Neural progenitor cell (in vitro differentiated cells): ENCODE data around the gene MINDY4. TPM values are rescaled to one million over a fixed set of nuclear protein-coding genes. Genes with fewer than 3 reads are reported as not detected.

ENCODE experiments used
- DNase-seq: peaks from one replicate; pipeline ENCODE4 v3.0.0-alpha.2; 2016; ENCODE audit warnings: low spot score
- H2AFZ ChIP-seq: fragments of 200-600 bp; sonication (generic); replicated peaks from 2 replicates; pipeline ENCODE4 v1.6.1; 2016; ENCODE audit warnings: antibody characterized with exemption
- H3F3A ChIP-seq: fragments of 200-600 bp; sonication (generic); 2 replicates; pipeline ENCODE4 v1.6.1; 2016; ENCODE audit warnings: antibody characterized with exemption, low read depth
- H3K27ac ChIP-seq: fragments of 200-600 bp; sonication (generic); 2 replicates; pipeline ENCODE4 v1.5.1; 2016; ENCODE audit warnings: mild to moderate bottlenecking
- H3K27me3 ChIP-seq: fragments of 200-600 bp; sonication (generic); 2 replicates; pipeline ENCODE4 v1.6.1; 2016; ENCODE audit warnings: mild to moderate bottlenecking, moderate library complexity
- H3K36me3 ChIP-seq: fragments of 200-600 bp; sonication (generic); 2 replicates; pipeline ENCODE4 v1.5.1; 2016
- H3K4me1 ChIP-seq: fragments of 200-600 bp; sonication (generic); 2 replicates; pipeline ENCODE4 v1.6.1; 2016; ENCODE audit warnings: mixed run types
- H3K4me2 ChIP-seq: fragments of 200-600 bp; sonication (generic); 2 replicates; pipeline ENCODE4 v1.6.1; 2016
- H3K4me3 ChIP-seq: fragments of 200-600 bp; sonication (generic); 2 replicates; pipeline ENCODE4 v1.5.1; 2016
- H3K79me2 ChIP-seq: fragments of 200-600 bp; sonication (generic); 2 replicates; pipeline ENCODE4 v1.6.1; 2016; ENCODE audit warnings: low read depth
- H3K9ac ChIP-seq: fragments of 200-600 bp; sonication (generic); 2 replicates; pipeline ENCODE4 v1.6.1; 2016
- H3K9me3 ChIP-seq: fragments of 200-600 bp; sonication (generic); 2 replicates; pipeline ENCODE4 v1.5.1; 2016; ENCODE audit warnings: low read depth
- H4K20me1 ChIP-seq: fragments of 200-600 bp; sonication (generic); 2 replicates; pipeline ENCODE4 v1.6.1; 2016; ENCODE audit warnings: low read depth
- H3K27ac Mint-ChIP-seq: 3 replicates; pipeline ENCODE4 v1.8.0; 2021; ENCODE audit warnings: mixed read lengths
- H3K27me3 Mint-ChIP-seq: 2 replicates; pipeline ENCODE4 v1.8.0; 2022; ENCODE audit warnings: low read depth, mild to moderate bottlenecking, inconsistent platforms, moderate library complexity, mixed read lengths; ENCODE audit not compliant: insufficient read depth
- H3K36me3 Mint-ChIP-seq: 3 replicates; pipeline ENCODE4 v1.8.0; 2021; ENCODE audit warnings: mixed read lengths
- H3K4me1 Mint-ChIP-seq: 3 replicates; pipeline ENCODE4 v1.8.0; 2021; ENCODE audit warnings: mixed read lengths
- H3K4me3 Mint-ChIP-seq: 3 replicates; pipeline ENCODE4 v1.8.0; 2021; ENCODE audit warnings: mild to moderate bottlenecking, moderate library complexity, mixed read lengths
- H3K9me3 Mint-ChIP-seq: 3 replicates; pipeline ENCODE4 v1.8.0; 2020; ENCODE audit warnings: mixed read lengths
- CTCF ChIP-seq: fragments of 200-600 bp; sonication (generic); IDR thresholded peaks from 2 replicates; pipeline ENCODE4 v1.5.1; 2017; ENCODE audit warnings: antibody characterized with exemption, mild to moderate bottlenecking
- EZH2 ChIP-seq: fragments of 200-600 bp; sonication (generic); IDR thresholded peaks from 2 replicates; pipeline ENCODE4 v1.6.1; 2017; ENCODE audit warnings: antibody characterized with exemption, mild to moderate bottlenecking, moderate library complexity
- EZH2phosphoT487 ChIP-seq: fragments of 200-600 bp; sonication (generic); IDR thresholded peaks from 2 replicates; pipeline ENCODE4 v1.6.1; 2017; ENCODE audit warnings: antibody characterized with exemption
- total RNA-seq: library from RNA; depleted of rRNA; stranded (reverse); fragments of >200 nt; gene quantifications from 2 replicates; pipeline ENCODE4 v1.2.3, GENCODE V29; 2015; ENCODE audit warnings: low replicate concordance

The MINDY4 gene
- total RNA-seq, 1 donor from 2014 or later: 5.9 TPM

- H3K4me2 ChIP-seq: peak overlapping the region; percentile 53
- Mint-ChIP-seq H3K27me3 (peaks cover 14% of the 10 kb centered on the region), H3K9me3 (no peaks in the 10 kb centered on the region), H3K36me3 (peaks cover 4% of the 10 kb centered on the region), H3K4me1 (peaks cover 55% of the 10 kb centered on the region), H3K4me3 (no peak overlapping the region), H3K27ac (no peak overlapping the region)
- H3K79me2 ChIP-seq: no peaks in the 10 kb centered on the region
- no peaks in the 10 kb centered on the region for H3K27me3 ChIP-seq
- H3K4me1 ChIP-seq: peaks cover 41% of the 10 kb centered on the region
- H3K9ac ChIP-seq: no peak overlapping the region
- H3K27ac ChIP-seq: no peak overlapping the region
- no peaks in the 10 kb centered on the region for H4K20me1 ChIP-seq
- no peaks in the 10 kb centered on the region for H3K9me3 ChIP-seq
- H3K36me3 ChIP-seq: no peaks in the 10 kb centered on the region
- H3F3A ChIP-seq: peaks cover 23% of the 10 kb centered on the region
- H3K4me3 ChIP-seq: no peak overlapping the region
- no peak overlapping the region for H2AFZ ChIP-seq
- no peak for TF ChIP-seq CTCF
- no peak for TF ChIP-seq EZH2
- no peak for TF ChIP-seq EZH2phosphoT487
- no peak for DNase-seq
These were observed 109.0 kb downstream of the MINDY4 start for GRCh38 chr7:30880125-30880720.

- DNase-seq: peak; percentile 54
- no peak overlapping the region for H3K27ac ChIP-seq
These were observed 109.7 kb downstream of the MINDY4 start for GRCh38 chr7:30880941-30881340.

GRCh38 chr7:30881448-30881847, 110.2 kb downstream of the MINDY4 start:
- Mint-ChIP-seq H3K4me1 (peaks cover 58% of the 10 kb centered on the region), H3K36me3 (no peaks in the 10 kb centered on the region), H3K9me3 (no peaks in the 10 kb centered on the region), H3K27ac (peak overlapping the region; percentile 55), H3K4me3 (no peak overlapping the region), H3K27me3 (peaks cover 12% of the 10 kb centered on the region)
- Histone ChIP-seq H2AFZ (no peak overlapping the region), H3K4me2 (peak overlapping the region; percentile 53), H4K20me1 (no peaks in the 10 kb centered on the region), H3K36me3 (no peaks in the 10 kb centered on the region), H3K9me3 (no peaks in the 10 kb centered on the region), H3K4me3 (no peak overlapping the region), H3K27ac (no peak overlapping the region), H3F3A (peaks cover 20% of the 10 kb centered on the region), H3K79me2 (no peaks in the 10 kb centered on the region), H3K27me3 (no peaks in the 10 kb centered on the region), H3K4me1 (peaks cover 39% of the 10 kb centered on the region), H3K9ac (no peak overlapping the region)
- no peak for DNase-seq
- no peak for TF ChIP-seq CTCF
- no peak for TF ChIP-seq EZH2phosphoT487
- TF ChIP-seq EZH2: no peak

More at GRCh38 chr7:30880941-30881340, 109.7 kb downstream of the MINDY4 start:
- no peak overlapping the region for H3K4me3 Mint-ChIP-seq
- H3K27me3 ChIP-seq: no peaks in the 10 kb centered on the region
- no peaks in the 10 kb centered on the region for H3K79me2 ChIP-seq
- H4K20me1 ChIP-seq: no peaks in the 10 kb centered on the region
- H3F3A ChIP-seq: peaks cover 23% of the 10 kb centered on the region
- peak overlapping the region; percentile 53 for H3K4me2 ChIP-seq
- H3K9ac ChIP-seq: no peak overlapping the region
- TF ChIP-seq EZH2: no peak
- TF ChIP-seq CTCF: no peak
- no peak for TF ChIP-seq EZH2phosphoT487
- H3K36me3 Mint-ChIP-seq: peaks cover 2% of the 10 kb centered on the region
- peaks cover 41% of the 10 kb centered on the region for H3K4me1 ChIP-seq
- H3K27ac Mint-ChIP-seq: peak overlapping the region; percentile 55
- no peaks in the 10 kb centered on the region for H3K9me3 Mint-ChIP-seq
- no peak overlapping the region for H2AFZ ChIP-seq
- peaks cover 14% of the 10 kb centered on the region for H3K27me3 Mint-ChIP-seq
- H3K36me3 ChIP-seq: no peaks in the 10 kb centered on the region
- no peaks in the 10 kb centered on the region for H3K9me3 ChIP-seq
- peaks cover 55% of the 10 kb centered on the region for H3K4me1 Mint-ChIP-seq
- no peak overlapping the region for H3K4me3 ChIP-seq
